ENCODE measurements around the gene BCORL1.

GRCh38 chrX:129980540-129981199, 1.8 kb upstream of the BCORL1 start:
- TF ChIP-seq REST (IDR thresholded peaks at IDR 0.05; ENCODE audit: insufficient replicate concordance, low read depth), result no peak
- no peak for TF ChIP-seq CTCF (IDR thresholded peaks at IDR 0.05; ENCODE audit: insufficient read depth, low read length)
- no peak for TF ChIP-seq POLR2AphosphoS5 (IDR thresholded peaks at IDR 0.05; ENCODE audit: low read depth)
- no peak for TF ChIP-seq GABPA (IDR thresholded peaks at IDR 0.05; ENCODE audit: low read depth)
- no peak for TF ChIP-seq SPI1 (IDR thresholded peaks at IDR 0.05; ENCODE audit: borderline replicate concordance, low read depth)
